Measurements from ENCODE around the gene DOCK3.
"Not testable (repeated sequence)": the region's sequence is repeated elsewhere in the genome, so short reads cannot be mapped to it uniquely, and the experiment has no call there.

Gene DOCK3

GRCh38 chr3:51378726-51379125 lies 704.0 kb downstream of the DOCK3 start:
- DNase-seq: no peak

- DNase-seq: no peak
Measured at GRCh38 chr3:51379301-51379700, 704.6 kb downstream of the DOCK3 start.

GRCh38 chr3:51379746-51380455 lies 705.2 kb downstream of the DOCK3 start:
- DNase-seq: no peak

GRCh38 chr3:51380601-51381332 lies 706.0 kb downstream of the DOCK3 start:
- no peak for DNase-seq

GRCh38 chr3:51381333-51381705 lies 706.6 kb downstream of the DOCK3 start:
- no peak for DNase-seq

- no peak for DNase-seq
Measured at GRCh38 chr3:51382076-51382745, 707.5 kb downstream of the DOCK3 start.

GRCh38 chr3:51382947-51383578 lies 708.3 kb downstream of the DOCK3 start:
- DNase-seq: no peak

GRCh38 chr3:51384055-51384725 lies 709.5 kb downstream of the DOCK3 start:
- peak in 1 of 2 experiments; percentile 31 for DNase-seq

- DNase-seq: peak; percentile 95 to 97
Measured at GRCh38 chr3:51384726-51385473, 710.2 kb downstream of the DOCK3 start, which contains the start of gene MANF. TSS of gene MANF (plus strand) at chr3:51385291. CDS start at chr3:51385343, 52 bp downstream.

GRCh38 chr3:51385621-51386091 lies 710.9 kb downstream of the DOCK3 start:
- no peak for DNase-seq

GRCh38 chr3:51386159-51386851 lies 711.6 kb downstream of the DOCK3 start:
- DNase-seq: no peak

- no peak for DNase-seq
Measured at GRCh38 chr3:51386852-51387229, 712.1 kb downstream of the DOCK3 start.

- DNase-seq: not testable (repeated sequence)
Measured at GRCh38 chr3:51387281-51387680, 712.6 kb downstream of the DOCK3 start.

GRCh38 chr3:51388286-51389029 lies 713.7 kb downstream of the DOCK3 start:
- DNase-seq: no peak

- DNase-seq: peak; percentile 57 to 62
Measured at GRCh38 chr3:51389423-51390183, 714.9 kb downstream of the DOCK3 start.

- DNase-seq: no peak
Measured at GRCh38 chr3:51390246-51391074, 715.7 kb downstream of the DOCK3 start.

- peak; percentile 97 to 98 for DNase-seq
Measured at GRCh38 chr3:51391075-51391565, 716.4 kb downstream of the DOCK3 start, which contains the start of gene RBM15B. TSS of gene RBM15B (plus strand) at chr3:51391285. CDS start at chr3:51391400, 115 bp downstream.
